BLaER1 treated with 17β-estradiol and CSF1 and Interleukin-3, amounts not matched to agents 10 nM and 100 nM (cell line): Measurements from ENCODE around the gene EOGT.

Source experiments
- H3K27ac ChIP-seq, 11 experiments: shearing (Covaris generic); formaldehyde crosslinking; 2 replicates each; pipeline ENCODE4 v1.8.1; 2022
- H3K27me3 ChIP-seq, 11 experiments: shearing (Covaris generic); formaldehyde crosslinking; 2 replicates each; pipeline ENCODE4 v1.8.1; 2022
- H3K36me3 ChIP-seq, 11 experiments: shearing (Covaris generic); formaldehyde crosslinking; 2 replicates each; pipeline ENCODE4 v1.8.1; 2022
- H3K4me1 ChIP-seq, 10 experiments: shearing (Covaris generic); formaldehyde crosslinking; 2 replicates each; pipeline ENCODE4 v1.8.1; 2022
- H3K4me2 ChIP-seq, 11 experiments: shearing (Covaris generic); formaldehyde crosslinking; 2 replicates each; pipeline ENCODE4 v1.8.1; 2022
- H3K4me3 ChIP-seq, 10 experiments: shearing (Covaris generic); formaldehyde crosslinking; 2 replicates each; pipeline ENCODE4 v1.8.1; 2022
- H3K9ac ChIP-seq, 11 experiments: shearing (Covaris generic); formaldehyde crosslinking; 2 replicates each; pipeline ENCODE4 v1.8.1; 2022
- H3K9me3 ChIP-seq, 11 experiments: shearing (Covaris generic); formaldehyde crosslinking; replicated peaks in 1 of 11; 2 replicates each; pipeline ENCODE4 v1.8.1; 2022
- H4K20me1 ChIP-seq, 11 experiments: shearing (Covaris generic); formaldehyde crosslinking; 2 replicates each; pipeline ENCODE4 v1.8.1; 2022
- Cebpa-rat ChIP-seq, 11 experiments: shearing (Covaris generic); IDR thresholded peaks; 2 replicates each; pipeline ENCODE4 v1.8.1; 2022

Gene EOGT

GRCh38 chr3:68999605-69000004 lies 13.9 kb downstream of the EOGT start:
- no peak overlapping the region for H3K9ac ChIP-seq
- H3K27ac ChIP-seq = no peak overlapping the region
- TF ChIP-seq Cebpa-rat (IDR thresholded peaks at IDR 0.05) = no peak
- H3K4me3 ChIP-seq = no peak overlapping the region
- no peaks in the 10 kb centered on the region for H4K20me1 ChIP-seq
- no peak overlapping the region for H3K4me2 ChIP-seq
- peaks cover 0 to 9% (median 0%) of the 10 kb centered on the region in 10 experiments; a peak in 3 of 20 replicates for H3K4me1 ChIP-seq
- H3K36me3 ChIP-seq = peaks cover 72 to 98% (median 87%) of the 10 kb centered on the region in 11 experiments
- no peaks in the 10 kb centered on the region for H3K27me3 ChIP-seq
- H3K9me3 ChIP-seq = peaks cover 0 to 4% (median 0%) of the 10 kb centered on the region in 11 experiments; a peak in 2 of 22 replicates

GRCh38 chr3:68999158-68999557 lies 14.3 kb downstream of the EOGT start:
- Histone ChIP-seq H3K27ac (no peak overlapping the region), H3K9ac (no peak overlapping the region), H3K9me3 (peaks cover 0 to 9% (median 0%) of the 10 kb centered on the region in 11 experiments; a peak in 6 of 22 replicates), H3K4me2 (no peak overlapping the region), H3K36me3 (peaks cover 72 to 98% (median 87%) of the 10 kb centered on the region in 11 experiments), H3K4me3 (no peak overlapping the region), H3K4me1 (peaks cover 0 to 9% (median 0%) of the 10 kb centered on the region in 10 experiments; a peak in 3 of 20 replicates), H3K27me3 (no peaks in the 10 kb centered on the region), H4K20me1 (no peaks in the 10 kb centered on the region)
- TF ChIP-seq Cebpa-rat (IDR thresholded peaks at IDR 0.05) = no peak

GRCh38 chr3:68997887-68998286 lies 15.6 kb downstream of the EOGT start:
- peaks cover 72 to 98% (median 87%) of the 10 kb centered on the region in 11 experiments for H3K36me3 ChIP-seq
- no peaks in the 10 kb centered on the region for H3K27me3 ChIP-seq
- peaks cover 9 to 22% (median 11%) of the 10 kb centered on the region in 11 experiments; a peak in 18 of 22 replicates for H3K9me3 ChIP-seq
- no peak for TF ChIP-seq Cebpa-rat (IDR thresholded peaks at IDR 0.05)
- H3K4me1 ChIP-seq = peaks cover 0 to 9% (median 0%) of the 10 kb centered on the region in 10 experiments; a peak in 3 of 20 replicates
- H4K20me1 ChIP-seq = no peaks in the 10 kb centered on the region
- no peak overlapping the region for H3K9ac ChIP-seq
- no peak overlapping the region for H3K27ac ChIP-seq
- H3K4me2 ChIP-seq = no peak overlapping the region
- H3K4me3 ChIP-seq = no peak overlapping the region

- Histone ChIP-seq H3K27me3 (no peaks in the 10 kb centered on the region), H3K9ac (no peak overlapping the region), H3K4me2 (peak overlapping the region in 1 of 11 experiments; percentile 21; a peak in 1 of 22 replicates), H3K9me3 (peaks cover 15 to 36% (median 20%) of the 10 kb centered on the region in 11 experiments; a peak in 18 of 22 replicates), H3K4me3 (no peak overlapping the region), H4K20me1 (no peaks in the 10 kb centered on the region), H3K27ac (no peak overlapping the region), H3K4me1 (peaks cover 0 to 9% (median 0%) of the 10 kb centered on the region in 10 experiments; a peak in 3 of 20 replicates), H3K36me3 (peaks cover 70 to 98% (median 86%) of the 10 kb centered on the region in 11 experiments)
- TF ChIP-seq Cebpa-rat (IDR thresholded peaks at IDR 0.05) = no peak
Observed at GRCh38 chr3:68996356-68996995, 17.0 kb downstream of the EOGT start.

GRCh38 chr3:68988740-68989139 lies 24.7 kb downstream of the EOGT start:
- Histone ChIP-seq H3K9ac (no peak overlapping the region), H3K27ac (no peak overlapping the region), H4K20me1 (no peaks in the 10 kb centered on the region), H3K36me3 (peaks cover 65 to 95% (median 76%) of the 10 kb centered on the region in 11 experiments), H3K4me3 (no peak overlapping the region), H3K4me2 (no peak overlapping the region), H3K4me1 (peaks cover 0 to 2% (median 0%) of the 10 kb centered on the region in 10 experiments; a peak in 2 of 20 replicates), H3K9me3 (peaks cover 10 to 24% (median 16%) of the 10 kb centered on the region in 11 experiments; a peak in 18 of 22 replicates), H3K27me3 (no peaks in the 10 kb centered on the region)
- TF ChIP-seq Cebpa-rat (IDR thresholded peaks at IDR 0.05) = no peak

- Histone ChIP-seq H3K4me1 (peaks cover 0 to 16% (median 0%) of the 10 kb centered on the region in 10 experiments; a peak in 4 of 20 replicates), H3K36me3 (peaks cover 54 to 95% (median 69%) of the 10 kb centered on the region in 11 experiments), H3K9me3 (peaks cover 0 to 9% (median 2%) of the 10 kb centered on the region in 11 experiments; a peak in 16 of 22 replicates), H4K20me1 (no peaks in the 10 kb centered on the region), H3K27me3 (no peaks in the 10 kb centered on the region), H3K4me3 (no peak overlapping the region), H3K9ac (no peak overlapping the region), H3K4me2 (no peak overlapping the region), H3K27ac (no peak overlapping the region)
- TF ChIP-seq Cebpa-rat (IDR thresholded peaks at IDR 0.05) = no peak
Observed at GRCh38 chr3:68987322-68987721, 26.2 kb downstream of the EOGT start.

- peaks cover 0 to 3% (median 0%) of the 10 kb centered on the region in 11 experiments; a peak in 2 of 22 replicates for H3K9me3 ChIP-seq
- H4K20me1 ChIP-seq = no peaks in the 10 kb centered on the region
- no peak for TF ChIP-seq Cebpa-rat (IDR thresholded peaks at IDR 0.05)
- no peaks in the 10 kb centered on the region for H3K27me3 ChIP-seq
- H3K4me2 ChIP-seq = no peak overlapping the region
- H3K4me3 ChIP-seq = no peak overlapping the region
- no peak overlapping the region for H3K27ac ChIP-seq
- H3K9ac ChIP-seq = no peak overlapping the region
- H3K4me1 ChIP-seq = peaks cover 0 to 21% (median 0%) of the 10 kb centered on the region in 10 experiments; a peak in 4 of 20 replicates
- peaks cover 59 to 95% (median 71%) of the 10 kb centered on the region in 11 experiments for H3K36me3 ChIP-seq
Observed at GRCh38 chr3:68986496-68987208, 26.8 kb downstream of the EOGT start.

- Histone ChIP-seq H3K9ac (no peak overlapping the region), H3K4me2 (no peak overlapping the region), H3K4me1 (peaks cover 0 to 21% (median 0%) of the 10 kb centered on the region in 10 experiments; a peak in 4 of 20 replicates), H3K36me3 (peaks cover 64 to 97% (median 78%) of the 10 kb centered on the region in 11 experiments), H4K20me1 (no peaks in the 10 kb centered on the region), H3K27me3 (no peaks in the 10 kb centered on the region), H3K4me3 (no peak overlapping the region), H3K27ac (no peak overlapping the region), H3K9me3 (no peaks in the 10 kb centered on the region)
- no peak for TF ChIP-seq Cebpa-rat (IDR thresholded peaks at IDR 0.05)
Observed at GRCh38 chr3:68985146-68985790, 28.2 kb downstream of the EOGT start.
